Suprapubic skin (tissue), 3 donors: Measurements from ENCODE around the gene UBASH3A.

ENCODE experiments used
- EP300 ChIP-seq: sonication (generic); formaldehyde crosslinking; IDR thresholded peaks from one replicate; pipeline ENCODE4 v1.6.1; 2017; ENCODE audit warnings: antibody characterized with exemption
- POLR2A ChIP-seq, 2 donors: fragments of 450-650 bp; IDR thresholded peaks; one replicate each; pipeline ENCODE4 v1.6.1; 2017; ENCODE audit warnings: antibody characterized with exemption in 2 of 2, mild to moderate bottlenecking in 2 of 2, moderate library complexity in 2 of 2
- TF ChIP-seq, protein P1 (sequence below), 2 donors: fragments of 200-600 bp in 1 of 2; fragments of 450-650 bp in 1 of 2; sonication (generic) in 1 of 2; IDR thresholded peaks; one replicate each; pipeline ENCODE4 v1.5.1; 2016 to 2019; ENCODE audit warnings: antibody characterized with exemption in 2 of 2, mild to moderate bottlenecking in 1 of 2, moderate library complexity in 1 of 2

DNA sequence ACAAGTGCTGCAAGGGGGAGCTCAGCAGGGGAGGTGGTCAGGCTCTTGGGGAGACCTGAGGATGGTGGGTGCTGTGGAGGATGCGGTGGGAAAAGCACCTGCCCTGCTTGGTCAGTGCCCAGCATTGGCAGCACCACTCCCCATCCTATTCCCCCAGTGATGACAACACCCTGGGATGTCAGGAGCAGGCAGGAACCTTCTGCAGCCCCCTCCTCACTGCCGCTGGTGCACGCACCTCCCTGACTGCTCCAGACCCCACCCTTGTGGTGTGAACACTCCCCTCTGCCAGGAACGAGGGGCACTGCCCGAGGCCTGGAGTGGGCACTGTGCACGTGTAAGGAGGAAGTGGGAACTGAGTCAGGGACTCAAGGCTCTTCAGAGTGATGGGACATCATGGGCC is 20.4 kb upstream of the UBASH3A start:
- TF ChIP-seq POLR2A (IDR thresholded peaks at IDR 0.05), result no peak
- TF ChIP-seq, protein P1, sequence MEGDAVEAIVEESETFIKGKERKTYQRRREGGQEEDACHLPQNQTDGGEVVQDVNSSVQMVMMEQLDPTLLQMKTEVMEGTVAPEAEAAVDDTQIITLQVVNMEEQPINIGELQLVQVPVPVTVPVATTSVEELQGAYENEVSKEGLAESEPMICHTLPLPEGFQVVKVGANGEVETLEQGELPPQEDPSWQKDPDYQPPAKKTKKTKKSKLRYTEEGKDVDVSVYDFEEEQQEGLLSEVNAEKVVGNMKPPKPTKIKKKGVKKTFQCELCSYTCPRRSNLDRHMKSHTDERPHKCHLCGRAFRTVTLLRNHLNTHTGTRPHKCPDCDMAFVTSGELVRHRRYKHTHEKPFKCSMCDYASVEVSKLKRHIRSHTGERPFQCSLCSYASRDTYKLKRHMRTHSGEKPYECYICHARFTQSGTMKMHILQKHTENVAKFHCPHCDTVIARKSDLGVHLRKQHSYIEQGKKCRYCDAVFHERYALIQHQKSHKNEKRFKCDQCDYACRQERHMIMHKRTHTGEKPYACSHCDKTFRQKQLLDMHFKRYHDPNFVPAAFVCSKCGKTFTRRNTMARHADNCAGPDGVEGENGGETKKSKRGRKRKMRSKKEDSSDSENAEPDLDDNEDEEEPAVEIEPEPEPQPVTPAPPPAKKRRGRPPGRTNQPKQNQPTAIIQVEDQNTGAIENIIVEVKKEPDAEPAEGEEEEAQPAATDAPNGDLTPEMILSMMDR (IDR thresholded peaks at IDR 0.05), result no peak
- no peak for TF ChIP-seq EP300
